ENCODE results near the gene PALLD.

The PALLD gene

DNA sequence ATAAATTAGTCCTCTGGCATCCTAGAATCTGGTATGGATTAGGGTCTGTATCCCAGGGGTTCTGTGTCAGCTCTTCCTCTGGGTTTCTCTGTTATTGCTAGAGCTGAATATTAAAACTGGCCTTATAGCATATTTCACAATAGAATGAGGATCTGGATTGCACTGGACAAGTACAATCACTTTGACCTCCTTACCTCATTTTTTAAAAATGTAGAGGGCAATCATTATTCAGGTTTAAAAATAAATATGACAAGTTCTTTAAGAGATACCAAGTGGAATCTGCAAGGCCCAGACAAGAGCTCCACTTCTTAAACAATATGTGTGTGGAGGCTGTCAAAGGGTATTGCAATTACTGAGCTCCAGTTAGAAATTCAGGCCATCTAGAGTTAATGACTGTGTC is 1.4 kb downstream of the PALLD start:
- DNase-seq (ENCODE audit: low read depth): no peak
- no peak overlapping the region for H3K4me3 ChIP-seq (ENCODE audit: low read length)
- TF ChIP-seq CTCF (conservative IDR thresholded peaks at IDR 0.05; ENCODE audit: low read depth, low read length): no peak

GRCh38 chr4:168499241-168499640 is 2.4 kb downstream of the PALLD start:
- no peak for TF ChIP-seq CTCF (conservative IDR thresholded peaks at IDR 0.05; ENCODE audit: low read depth, low read length)
- no peak for DNase-seq (ENCODE audit: low read depth)
- no peak overlapping the region for H3K4me3 ChIP-seq (ENCODE audit: low read length)

DNA sequence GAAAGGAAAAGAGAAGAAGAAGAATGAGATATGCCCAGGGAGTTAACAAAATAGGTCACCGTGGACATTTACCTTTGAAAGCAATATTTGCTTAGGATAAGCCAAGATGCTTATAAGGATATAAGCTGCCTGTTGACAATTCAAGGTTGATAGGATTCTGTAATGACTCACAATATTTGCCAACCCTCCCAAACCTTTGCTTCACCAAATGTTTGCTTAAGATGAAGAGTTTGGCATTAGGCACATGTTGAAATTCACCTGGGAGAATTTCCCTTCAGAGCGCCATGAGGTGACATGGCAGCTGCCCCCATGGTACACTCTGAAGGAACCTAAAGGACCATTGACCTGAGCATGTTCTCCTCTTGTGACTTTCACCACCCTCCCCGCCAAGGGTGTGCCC is 4.6 kb downstream of the PALLD start:
- no peak for TF ChIP-seq CTCF (conservative IDR thresholded peaks at IDR 0.05; ENCODE audit: low read depth, low read length)
- DNase-seq (ENCODE audit: low read depth): no peak

DNA sequence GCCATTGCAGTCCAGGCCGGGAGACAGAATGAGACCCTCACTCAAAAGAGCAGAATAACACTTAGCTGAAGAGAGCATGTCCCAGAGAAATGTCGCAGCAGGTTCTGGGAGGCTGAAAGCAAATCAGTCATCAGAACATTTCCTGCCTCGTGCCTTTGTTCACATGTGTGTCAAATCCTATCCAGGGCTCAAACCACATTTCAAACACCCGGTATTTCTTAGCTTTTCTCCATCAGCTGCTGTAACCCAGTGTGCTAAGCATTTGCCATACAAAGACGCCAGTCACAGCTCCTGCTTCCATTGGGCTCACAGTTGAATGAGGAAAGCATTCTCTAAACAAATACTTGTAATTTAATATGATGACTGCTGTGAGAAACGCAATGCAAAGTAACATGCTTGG is 6.0 kb downstream of the PALLD start:
- H3K4me3 ChIP-seq (ENCODE audit: low read length): no peak overlapping the region
- DNase-seq (ENCODE audit: low read depth): no peak
- no peak for TF ChIP-seq CTCF (conservative IDR thresholded peaks at IDR 0.05; ENCODE audit: low read depth, low read length)

More for the DNA sequence above, 4.6 kb downstream of the PALLD start:
- no peak overlapping the region for H3K4me3 ChIP-seq (ENCODE audit: low read length)

DNA sequence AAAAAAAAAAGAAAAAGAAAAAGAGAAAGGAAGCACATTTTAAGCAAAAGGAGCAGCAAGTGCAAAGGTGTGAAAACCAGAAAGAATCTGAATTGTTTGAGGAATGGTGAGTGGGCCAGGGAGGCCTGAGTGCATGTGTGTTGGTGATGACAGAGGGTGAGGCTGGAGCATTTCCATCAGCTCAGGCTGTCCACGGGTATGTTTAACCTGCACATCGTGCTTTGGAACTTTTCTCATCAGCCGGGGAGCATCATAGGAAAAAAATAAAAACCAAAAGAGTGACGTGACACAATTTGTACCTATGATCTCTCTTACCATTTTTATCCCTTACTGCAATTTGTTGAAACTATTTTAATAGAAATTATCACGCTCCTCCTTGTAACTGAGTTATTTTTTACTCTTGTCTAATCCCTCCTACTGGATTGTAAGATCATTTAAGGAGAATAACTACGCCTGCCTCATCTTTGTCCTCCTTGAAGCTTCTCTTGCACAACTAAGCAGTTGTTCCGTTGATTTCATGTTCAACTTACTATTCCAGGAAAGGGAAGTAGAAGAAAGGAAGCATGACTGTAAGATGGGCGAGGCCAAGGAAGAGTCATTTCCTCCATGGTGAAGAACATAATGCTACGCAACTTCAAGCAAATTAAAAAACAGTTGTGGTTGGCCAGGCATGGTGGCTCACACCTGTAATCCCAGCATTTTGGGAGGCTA is 7.0 kb downstream of the PALLD start:
- H3K4me3 ChIP-seq (ENCODE audit: low read length): no peak overlapping the region
- no peak for DNase-seq (ENCODE audit: low read depth)
- no peak for TF ChIP-seq CTCF (conservative IDR thresholded peaks at IDR 0.05; ENCODE audit: low read depth, low read length)

DNA sequence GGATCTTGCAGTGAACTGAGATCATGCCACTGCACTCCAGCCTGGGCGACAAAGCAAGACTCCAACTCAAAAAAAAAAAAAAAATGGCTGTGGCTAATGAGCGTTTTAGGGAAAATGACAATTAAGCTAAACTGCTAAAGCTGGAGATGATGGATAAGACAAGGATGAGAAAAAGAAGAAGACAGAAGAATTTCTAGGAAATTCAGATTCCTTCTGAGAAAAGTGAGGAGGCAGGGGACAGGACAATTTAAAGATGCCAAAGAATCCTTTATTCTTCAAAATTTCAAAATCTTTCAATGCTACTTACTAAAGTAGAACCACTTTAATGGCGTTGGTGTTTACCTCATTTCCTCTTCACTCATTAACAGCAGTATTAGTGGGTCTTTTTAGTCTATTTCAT is 7.7 kb downstream of the PALLD start:
- no peak for DNase-seq (ENCODE audit: low read depth)
- H3K4me3 ChIP-seq (ENCODE audit: low read length): no peak overlapping the region
- TF ChIP-seq CTCF (conservative IDR thresholded peaks at IDR 0.05; ENCODE audit: low read depth, low read length): no peak

DNA sequence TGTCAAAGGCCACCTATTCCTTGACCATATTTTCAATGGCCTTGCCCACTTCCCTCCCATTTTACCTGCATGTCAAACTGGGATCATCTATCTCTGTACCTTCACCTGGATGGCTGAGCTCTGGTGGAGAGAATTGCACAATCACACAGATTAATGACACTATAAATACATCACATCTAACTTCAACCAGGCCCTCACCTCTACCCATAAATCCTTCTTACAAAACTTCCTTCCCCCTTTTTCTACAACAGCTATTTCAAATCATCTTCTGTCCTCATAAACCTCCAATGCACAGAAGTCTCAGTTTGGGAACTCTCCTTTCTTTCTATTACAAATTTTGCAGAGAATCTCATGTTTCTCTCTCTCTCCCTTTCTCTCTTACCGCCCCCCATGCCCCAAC is 9.2 kb downstream of the PALLD start:
- DNase-seq (ENCODE audit: low read depth): no peak
- TF ChIP-seq CTCF (conservative IDR thresholded peaks at IDR 0.05; ENCODE audit: low read depth, low read length): no peak
- H3K4me3 ChIP-seq (ENCODE audit: low read length): no peak overlapping the region

Measured in retinal pigment epithelial cell (primary cell).